H1 (cell line): Measurements from ENCODE around the gene POU6F2. TPM values are rescaled to one million over a fixed set of nuclear protein-coding genes. Genes with fewer than 3 reads are reported as not detected.

ENCODE experiments used
- BACH1 ChIP-seq: IDR thresholded peaks from 2 replicates; pipeline ENCODE4 v1.6.1; 2012; ENCODE audit warnings: low read length, improper control_type of control experiment
- BRCA1 ChIP-seq: IDR thresholded peaks from 2 replicates; pipeline ENCODE4 v1.6.1; 2012; ENCODE audit warnings: low read depth, low read length, improper control_type of control experiment
- CBX5 ChIP-seq: fragments of 300-800, 300-1000 bp; sonication (generic); IDR thresholded peaks from 2 replicates; pipeline ENCODE4 v1.7.1; 2016; ENCODE audit warnings: antibody characterized with exemption, low read length, low read depth
- CBX8 ChIP-seq: fragments of 300-800, 300-1000 bp; sonication (generic); IDR thresholded peaks from 2 replicates; pipeline ENCODE4 v1.7.1; 2016; ENCODE audit warnings: low read depth, low read length, borderline replicate concordance
- NRF1 ChIP-seq: IDR thresholded peaks from 2 replicates; pipeline ENCODE4 v1.6.1; 2011; ENCODE audit warnings: mild to moderate bottlenecking, low read depth, low read length, improper control_type of control experiment
- PHF8 ChIP-seq: fragments of 200-600 bp; sonication (generic); conservative IDR thresholded peaks from 2 replicates; pipeline ENCODE4 v1.7.1; 2012; ENCODE audit warnings: low read depth, mild to moderate bottlenecking, inconsistent platforms, low read length, moderate library complexity
- SIRT6 ChIP-seq: IDR thresholded peaks from one replicate; pipeline ENCODE4 v1.7.1; 2012; ENCODE audit warnings: low read length, inconsistent platforms
- SP2 ChIP-seq: IDR thresholded peaks from 2 replicates; pipeline ENCODE4 v1.6.1; 2012; ENCODE audit warnings: mild to moderate bottlenecking, low read length, inconsistent platforms
- SUZ12 ChIP-seq: fragments of 200-600 bp; sonication (generic); IDR thresholded peaks from 2 replicates; pipeline ENCODE4 v1.6.1; 2012; ENCODE audit warnings: mild to moderate bottlenecking, inconsistent platforms, low read length, moderate library complexity, mixed read lengths
- TBP ChIP-seq: IDR thresholded peaks from 2 replicates; pipeline ENCODE4 v1.6.1; 2011; ENCODE audit warnings: low read depth, low read length, improper control_type of control experiment
- TEAD4 ChIP-seq: IDR thresholded peaks from 2 replicates; pipeline ENCODE4 v1.6.1; 2012; ENCODE audit warnings: low read depth, low read length, inconsistent platforms, mixed read lengths
- polyA plus RNA-seq, 7 experiments: library from polyadenylated mRNA; depleted of rRNA in 3 of 7; stranded (reverse) in 5 of 7; unstranded in 2 of 7; fragments of >200 nt in 5 of 7; fragments of 200-250 nt in 2 of 7; gene quantifications; 1 replicate in 5 of 7; 2 replicates in 1 of 7; 4 replicates in 1 of 7; pipeline versions ENCODE4 v1.2.1 to v1.2.3, GENCODE V29; 2011 to 2013; ENCODE audit warnings: missing spikeins in 2 of 7, mixed read lengths in 2 of 7
- total RNA-seq: library from RNA; stranded (reverse); fragmentation: NEBNext Ultra II Directional; extraction: Animal tissue kit (Norgen Biotek cat#: 25700); gene quantifications from 2 replicates; pipeline ENCODE4 v1.2.1, GENCODE V29; 2021
- TF ChIP-seq, protein P1 (sequence below): fragments of 300-600 bp; sonication (generic); IDR thresholded peaks from 2 replicates; pipeline ENCODE4 v1.7.1; 2012; ENCODE audit warnings: low read length, moderate library complexity, mild to moderate bottlenecking, inconsistent platforms; ENCODE audit not compliant: insufficient replicate concordance

Gene POU6F2
- total and polyA plus RNA-seq, 2 of the 8 experiments (the other 6 are each of a cell fraction or from before 2014, with no cell fraction given): 1.1 to 2.0 TPM

DNA sequence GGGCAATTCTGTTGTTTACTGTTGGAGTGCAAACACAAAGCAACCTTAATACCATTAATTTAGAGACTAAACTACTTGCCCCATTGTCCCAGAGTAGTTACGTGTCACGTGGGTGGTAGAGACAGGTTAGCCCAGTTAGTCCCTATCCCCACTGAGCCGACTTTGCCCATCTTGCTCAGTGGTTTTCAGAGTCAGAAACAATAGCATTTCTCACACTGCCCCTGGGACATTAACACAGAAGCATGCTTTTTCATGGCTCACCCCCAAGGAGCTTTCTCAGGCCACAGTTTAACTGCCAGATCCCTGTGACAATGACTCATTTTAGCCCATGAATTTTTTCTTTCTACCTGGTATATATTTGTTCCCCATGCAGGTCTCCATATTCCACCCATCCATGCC is 271.0 kb downstream of the POU6F2 start (continued):
- TF ChIP-seq, protein P1, sequence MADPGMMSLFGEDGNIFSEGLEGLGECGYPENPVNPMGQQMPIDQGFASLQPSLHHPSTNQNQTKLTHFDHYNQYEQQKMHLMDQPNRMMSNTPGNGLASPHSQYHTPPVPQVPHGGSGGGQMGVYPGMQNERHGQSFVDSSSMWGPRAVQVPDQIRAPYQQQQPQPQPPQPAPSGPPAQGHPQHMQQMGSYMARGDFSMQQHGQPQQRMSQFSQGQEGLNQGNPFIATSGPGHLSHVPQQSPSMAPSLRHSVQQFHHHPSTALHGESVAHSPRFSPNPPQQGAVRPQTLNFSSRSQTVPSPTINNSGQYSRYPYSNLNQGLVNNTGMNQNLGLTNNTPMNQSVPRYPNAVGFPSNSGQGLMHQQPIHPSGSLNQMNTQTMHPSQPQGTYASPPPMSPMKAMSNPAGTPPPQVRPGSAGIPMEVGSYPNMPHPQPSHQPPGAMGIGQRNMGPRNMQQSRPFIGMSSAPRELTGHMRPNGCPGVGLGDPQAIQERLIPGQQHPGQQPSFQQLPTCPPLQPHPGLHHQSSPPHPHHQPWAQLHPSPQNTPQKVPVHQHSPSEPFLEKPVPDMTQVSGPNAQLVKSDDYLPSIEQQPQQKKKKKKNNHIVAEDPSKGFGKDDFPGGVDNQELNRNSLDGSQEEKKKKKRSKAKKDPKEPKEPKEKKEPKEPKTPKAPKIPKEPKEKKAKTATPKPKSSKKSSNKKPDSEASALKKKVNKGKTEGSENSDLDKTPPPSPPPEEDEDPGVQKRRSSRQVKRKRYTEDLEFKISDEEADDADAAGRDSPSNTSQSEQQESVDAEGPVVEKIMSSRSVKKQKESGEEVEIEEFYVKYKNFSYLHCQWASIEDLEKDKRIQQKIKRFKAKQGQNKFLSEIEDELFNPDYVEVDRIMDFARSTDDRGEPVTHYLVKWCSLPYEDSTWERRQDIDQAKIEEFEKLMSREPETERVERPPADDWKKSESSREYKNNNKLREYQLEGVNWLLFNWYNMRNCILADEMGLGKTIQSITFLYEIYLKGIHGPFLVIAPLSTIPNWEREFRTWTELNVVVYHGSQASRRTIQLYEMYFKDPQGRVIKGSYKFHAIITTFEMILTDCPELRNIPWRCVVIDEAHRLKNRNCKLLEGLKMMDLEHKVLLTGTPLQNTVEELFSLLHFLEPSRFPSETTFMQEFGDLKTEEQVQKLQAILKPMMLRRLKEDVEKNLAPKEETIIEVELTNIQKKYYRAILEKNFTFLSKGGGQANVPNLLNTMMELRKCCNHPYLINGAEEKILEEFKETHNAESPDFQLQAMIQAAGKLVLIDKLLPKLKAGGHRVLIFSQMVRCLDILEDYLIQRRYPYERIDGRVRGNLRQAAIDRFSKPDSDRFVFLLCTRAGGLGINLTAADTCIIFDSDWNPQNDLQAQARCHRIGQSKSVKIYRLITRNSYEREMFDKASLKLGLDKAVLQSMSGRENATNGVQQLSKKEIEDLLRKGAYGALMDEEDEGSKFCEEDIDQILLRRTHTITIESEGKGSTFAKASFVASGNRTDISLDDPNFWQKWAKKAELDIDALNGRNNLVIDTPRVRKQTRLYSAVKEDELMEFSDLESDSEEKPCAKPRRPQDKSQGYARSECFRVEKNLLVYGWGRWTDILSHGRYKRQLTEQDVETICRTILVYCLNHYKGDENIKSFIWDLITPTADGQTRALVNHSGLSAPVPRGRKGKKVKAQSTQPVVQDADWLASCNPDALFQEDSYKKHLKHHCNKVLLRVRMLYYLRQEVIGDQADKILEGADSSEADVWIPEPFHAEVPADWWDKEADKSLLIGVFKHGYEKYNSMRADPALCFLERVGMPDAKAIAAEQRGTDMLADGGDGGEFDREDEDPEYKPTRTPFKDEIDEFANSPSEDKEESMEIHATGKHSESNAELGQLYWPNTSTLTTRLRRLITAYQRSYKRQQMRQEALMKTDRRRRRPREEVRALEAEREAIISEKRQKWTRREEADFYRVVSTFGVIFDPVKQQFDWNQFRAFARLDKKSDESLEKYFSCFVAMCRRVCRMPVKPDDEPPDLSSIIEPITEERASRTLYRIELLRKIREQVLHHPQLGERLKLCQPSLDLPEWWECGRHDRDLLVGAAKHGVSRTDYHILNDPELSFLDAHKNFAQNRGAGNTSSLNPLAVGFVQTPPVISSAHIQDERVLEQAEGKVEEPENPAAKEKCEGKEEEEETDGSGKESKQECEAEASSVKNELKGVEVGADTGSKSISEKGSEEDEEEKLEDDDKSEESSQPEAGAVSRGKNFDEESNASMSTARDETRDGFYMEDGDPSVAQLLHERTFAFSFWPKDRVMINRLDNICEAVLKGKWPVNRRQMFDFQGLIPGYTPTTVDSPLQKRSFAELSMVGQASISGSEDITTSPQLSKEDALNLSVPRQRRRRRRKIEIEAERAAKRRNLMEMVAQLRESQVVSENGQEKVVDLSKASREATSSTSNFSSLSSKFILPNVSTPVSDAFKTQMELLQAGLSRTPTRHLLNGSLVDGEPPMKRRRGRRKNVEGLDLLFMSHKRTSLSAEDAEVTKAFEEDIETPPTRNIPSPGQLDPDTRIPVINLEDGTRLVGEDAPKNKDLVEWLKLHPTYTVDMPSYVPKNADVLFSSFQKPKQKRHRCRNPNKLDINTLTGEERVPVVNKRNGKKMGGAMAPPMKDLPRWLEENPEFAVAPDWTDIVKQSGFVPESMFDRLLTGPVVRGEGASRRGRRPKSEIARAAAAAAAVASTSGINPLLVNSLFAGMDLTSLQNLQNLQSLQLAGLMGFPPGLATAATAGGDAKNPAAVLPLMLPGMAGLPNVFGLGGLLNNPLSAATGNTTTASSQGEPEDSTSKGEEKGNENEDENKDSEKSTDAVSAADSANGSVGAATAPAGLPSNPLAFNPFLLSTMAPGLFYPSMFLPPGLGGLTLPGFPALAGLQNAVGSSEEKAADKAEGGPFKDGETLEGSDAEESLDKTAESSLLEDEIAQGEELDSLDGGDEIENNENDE: no peak
- TF ChIP-seq CBX8 (no peak), TBP (no peak), PHF8 (no peak), CBX5 (no peak), SIRT6 (no peak), SP2 (no peak), TEAD4 (no peak), BACH1 (no peak), BRCA1 (no peak), NRF1 (no peak), SUZ12 (no peak)
